Parathyroid adenoma (tissue), 2 donors: ENCODE data around the gene RD3L.

Experiments
- H2AFZ ChIP-seq: fragments of 300-600 bp; sonication (generic); one replicate; pipeline ENCODE4 v1.7.0; 2017; ENCODE audit warnings: antibody characterized with exemption, mild to moderate bottlenecking
- H3K27ac ChIP-seq: fragments of 300-600 bp; sonication (generic); one replicate; pipeline ENCODE4 v1.7.0; 2017
- H3K27me3 ChIP-seq: fragments of 300-600 bp; sonication (generic); one replicate; pipeline ENCODE4 v1.7.0; 2017; ENCODE audit warnings: low read length; ENCODE audit not compliant: control insufficient read depth, insufficient read depth
- H3K36me3 ChIP-seq: fragments of 300-600 bp; sonication (generic); one replicate; pipeline ENCODE4 v1.7.0; 2017; ENCODE audit warnings: low read length; ENCODE audit not compliant: control insufficient read depth, insufficient read depth
- H3K4me1 ChIP-seq: fragments of 300-600 bp; sonication (generic); one replicate; pipeline ENCODE4 v1.7.0; 2017; ENCODE audit warnings: control low read depth
- H3K4me2 ChIP-seq: fragments of 300-600 bp; sonication (generic); one replicate; pipeline ENCODE4 v1.7.0; 2017; ENCODE audit warnings: low read length
- H3K4me3 ChIP-seq: fragments of 300-600 bp; sonication (generic); one replicate; pipeline ENCODE4 v1.7.0; 2017; ENCODE audit warnings: low read depth, low read length
- H3K79me2 ChIP-seq: fragments of 300-600 bp; sonication (generic); one replicate; pipeline ENCODE4 v1.7.0; 2017; ENCODE audit warnings: control low read depth
- H3K9ac ChIP-seq: fragments of 300-600 bp; sonication (generic); one replicate; pipeline ENCODE4 v1.7.0; 2017; ENCODE audit warnings: mild to moderate bottlenecking
- H3K9me3 ChIP-seq: fragments of 300-600 bp; sonication (generic); one replicate; pipeline ENCODE4 v1.7.0; 2017; ENCODE audit warnings: low read length; ENCODE audit not compliant: control insufficient read depth
- CTCF ChIP-seq: fragments of 300-600 bp; sonication (generic); IDR thresholded peaks from one replicate; pipeline ENCODE4 v1.7.0; 2017; ENCODE audit warnings: antibody characterized with exemption, mild to moderate bottlenecking
- donor health status: primary hyperparathyroidism.

Gene RD3L

GRCh38 chr14:103908580-103908979 is 33.7 kb downstream of the RD3L start:
- H3K9ac ChIP-seq: no peak overlapping the region
- H3K9me3 ChIP-seq: no peaks in the 10 kb centered on the region
- no peak overlapping the region for H2AFZ ChIP-seq
- peaks cover 9% of the 10 kb centered on the region for H3K4me1 ChIP-seq
- H3K27me3 ChIP-seq: no peaks in the 10 kb centered on the region
- H3K4me3 ChIP-seq: no peak overlapping the region
- H3K36me3 ChIP-seq: no peaks in the 10 kb centered on the region
- no peak for TF ChIP-seq CTCF
- no peaks in the 10 kb centered on the region for H3K79me2 ChIP-seq
- no peak overlapping the region for H3K27ac ChIP-seq
- H3K4me2 ChIP-seq: no peak overlapping the region

GRCh38 chr14:103905842-103906456 is 36.4 kb downstream of the RD3L start:
- Histone ChIP-seq H3K4me2 (no peak overlapping the region), H3K79me2 (no peaks in the 10 kb centered on the region), H3K27ac (no peak overlapping the region), H3K9ac (no peak overlapping the region), H3K36me3 (no peaks in the 10 kb centered on the region), H3K9me3 (no peaks in the 10 kb centered on the region), H3K4me3 (no peak overlapping the region), H3K4me1 (peaks cover 11% of the 10 kb centered on the region), H2AFZ (no peak overlapping the region), H3K27me3 (no peaks in the 10 kb centered on the region)
- TF ChIP-seq CTCF: no peak

DNA sequence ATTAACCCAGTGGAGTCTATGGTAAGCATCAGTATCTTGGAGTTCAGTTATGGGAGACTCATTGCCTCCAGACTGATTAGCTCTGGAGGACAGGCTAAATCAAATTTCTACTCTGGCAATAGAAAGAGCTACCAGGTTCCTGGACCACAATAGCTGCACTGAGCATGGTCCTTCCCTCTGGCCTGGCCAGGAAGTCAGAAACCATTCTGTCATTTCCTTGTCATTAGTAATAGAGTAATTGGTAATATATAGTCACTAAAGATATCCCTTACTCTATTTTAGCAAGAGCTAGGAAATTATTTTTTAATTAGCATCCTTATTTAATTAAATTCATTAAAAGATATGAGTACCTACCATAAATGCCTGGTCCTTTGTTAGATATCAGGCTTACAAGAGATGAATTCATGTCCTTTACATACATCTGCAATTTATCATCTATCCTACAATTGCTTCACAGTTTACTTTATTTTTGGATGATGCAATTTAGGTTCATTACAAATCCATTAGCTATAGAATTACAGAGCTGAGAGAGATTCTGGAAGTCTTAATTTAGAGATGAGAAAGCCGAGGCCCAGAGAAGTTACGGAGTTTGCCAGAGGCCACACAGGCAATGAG is 37.7 kb downstream of the RD3L start:
- Histone ChIP-seq H3K27ac (no peak overlapping the region), H3K9ac (no peak overlapping the region), H2AFZ (no peak overlapping the region), H3K9me3 (no peaks in the 10 kb centered on the region), H3K4me2 (no peak overlapping the region), H3K36me3 (no peaks in the 10 kb centered on the region), H3K79me2 (no peaks in the 10 kb centered on the region), H3K4me3 (no peak overlapping the region), H3K4me1 (peaks cover 3% of the 10 kb centered on the region), H3K27me3 (no peaks in the 10 kb centered on the region)
- no peak for TF ChIP-seq CTCF

DNA sequence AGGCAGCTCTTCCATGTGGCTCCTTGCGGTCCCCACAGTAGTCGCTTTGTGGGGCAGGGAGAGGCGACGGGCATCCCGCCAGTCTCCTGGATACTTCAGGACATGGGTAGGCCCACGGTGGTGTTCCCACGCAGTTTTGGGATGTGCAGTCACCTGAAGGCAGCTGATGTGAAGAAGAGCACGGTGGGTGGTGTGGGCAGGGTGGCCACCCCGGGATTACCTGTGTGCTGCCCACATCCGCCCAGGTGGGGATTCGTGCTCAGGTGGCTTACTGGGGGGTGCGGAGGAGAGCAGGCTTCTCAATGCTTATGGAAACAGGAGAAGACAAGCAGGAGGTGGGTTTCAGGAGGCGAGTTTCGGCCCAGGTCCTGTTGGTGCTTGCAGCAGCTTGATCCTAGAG is 42.5 kb downstream of the RD3L start:
- H3K27me3 ChIP-seq: no peaks in the 10 kb centered on the region
- H3K27ac ChIP-seq: no peak overlapping the region
- H2AFZ ChIP-seq: no peak overlapping the region
- peaks cover 17% of the 10 kb centered on the region for H3K4me1 ChIP-seq
- no peak overlapping the region for H3K4me2 ChIP-seq
- no peaks in the 10 kb centered on the region for H3K9me3 ChIP-seq
- no peak overlapping the region for H3K4me3 ChIP-seq
- H3K79me2 ChIP-seq: no peaks in the 10 kb centered on the region
- no peaks in the 10 kb centered on the region for H3K36me3 ChIP-seq
- H3K9ac ChIP-seq: no peak overlapping the region
- TF ChIP-seq CTCF: no peak

- no peak overlapping the region for H3K27ac ChIP-seq
- H3K9ac ChIP-seq: no peak overlapping the region
- no peaks in the 10 kb centered on the region for H3K36me3 ChIP-seq
- H3K4me3 ChIP-seq: no peak overlapping the region
- peaks cover 17% of the 10 kb centered on the region for H3K4me1 ChIP-seq
- no peak for TF ChIP-seq CTCF
- H3K9me3 ChIP-seq: no peaks in the 10 kb centered on the region
- H2AFZ ChIP-seq: no peak overlapping the region
- H3K27me3 ChIP-seq: no peaks in the 10 kb centered on the region
- H3K4me2 ChIP-seq: no peak overlapping the region
- H3K79me2 ChIP-seq: no peaks in the 10 kb centered on the region
Observed at GRCh38 chr14:103899316-103899715, 43.0 kb downstream of the RD3L start.
